ENCODE data around the gene FUT8.

- TF ChIP-seq GABPA (IDR thresholded peaks at IDR 0.05 in 1 of 2, conservative IDR thresholded peaks at IDR 0.05 in 1 of 2) (no peak), CTCF (IDR thresholded peaks at IDR 0.05; ENCODE audit: low read depth, low read length, missing input control) (no peak)
Observed at GRCh38 chr14:65720171-65720570, 307.6 kb downstream of the FUT8 start.

Measured in liver (tissue), 3 donors.